Esophagus muscularis mucosa (tissue), 4 donors: ENCODE measurements around the gene SERINC5.

Source experiments
- CTCF ChIP-seq, 3 experiments: fragments of 200-600 bp in 2 of 3; fragments of 450-650 bp in 1 of 3; sonication (generic) in 2 of 3; IDR thresholded peaks; one replicate each; pipeline ENCODE4 v1.5.1; 2017 to 2019; ENCODE audit warnings: antibody characterized with exemption in 3 of 3, mild to moderate bottlenecking in 2 of 3, moderate library complexity in 1 of 3
- EP300 ChIP-seq: sonication (generic); formaldehyde crosslinking; IDR thresholded peaks from one replicate; pipeline ENCODE4 v1.6.1; 2017; ENCODE audit warnings: antibody characterized with exemption
- POLR2A ChIP-seq: fragments of 450-650 bp; IDR thresholded peaks from one replicate; pipeline ENCODE4 v1.6.1; 2017; ENCODE audit warnings: antibody characterized with exemption, moderate library complexity, mild to moderate bottlenecking, low read depth

DNA sequence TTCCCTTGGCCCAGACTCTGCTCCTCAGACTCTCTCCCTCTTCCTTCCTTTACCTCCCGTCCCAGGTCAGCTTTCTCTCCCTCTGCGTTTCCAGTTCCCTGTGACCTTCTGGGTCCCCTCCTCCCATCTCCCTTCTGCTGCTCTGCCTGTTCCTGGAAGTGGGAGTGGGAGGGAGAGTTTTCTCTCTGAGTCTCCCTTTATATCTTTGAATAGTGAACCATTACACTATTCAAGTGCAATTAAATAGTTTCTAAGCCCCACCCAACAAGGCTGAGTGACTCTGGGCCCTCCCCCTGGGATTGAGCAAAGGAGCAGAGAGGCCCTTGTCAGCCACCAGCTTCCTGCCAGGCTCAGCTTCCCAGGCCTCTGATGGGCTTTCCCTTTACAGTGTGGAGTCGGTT is 185.9 kb downstream of the SERINC5 start:
- TF ChIP-seq POLR2A (no peak), CTCF (IDR thresholded peaks at IDR 0.05) (no peak), EP300 (no peak)
